ENCODE measurements around the gene EWSR1. TPM values are rescaled to one million over a fixed set of nuclear protein-coding genes. Genes with fewer than 3 reads are reported as not detected.
"Not testable (repeated sequence)": the region's sequence is repeated elsewhere in the genome, so short reads cannot be mapped to it uniquely, and the experiment has no call there.

Gene EWSR1
- polyA plus RNA-seq (2014; cell fraction: cytosol; rRNA removed) = 186 and 209 TPM in 2 replicates
- polyA plus RNA-seq (2014; cell fraction: nucleus; rRNA removed) = 411 and 553 TPM in 2 replicates

- DNase-seq (ENCODE audit: low spot score) = peak; percentile 97
These were observed at the start of gene EWSR1, which contains the start of gene RHBDD3 for GRCh38 chr22:29267858-29268510. Gene EWSR1, plus strand, starts transcription at chr22:29268268. Its CDS starts 69 bp downstream, at chr22:29268337. Gene RHBDD3, minus strand, starts transcription at chr22:29267981. Its CDS starts 2,355 bp downstream, at chr22:29265626.

DNA sequence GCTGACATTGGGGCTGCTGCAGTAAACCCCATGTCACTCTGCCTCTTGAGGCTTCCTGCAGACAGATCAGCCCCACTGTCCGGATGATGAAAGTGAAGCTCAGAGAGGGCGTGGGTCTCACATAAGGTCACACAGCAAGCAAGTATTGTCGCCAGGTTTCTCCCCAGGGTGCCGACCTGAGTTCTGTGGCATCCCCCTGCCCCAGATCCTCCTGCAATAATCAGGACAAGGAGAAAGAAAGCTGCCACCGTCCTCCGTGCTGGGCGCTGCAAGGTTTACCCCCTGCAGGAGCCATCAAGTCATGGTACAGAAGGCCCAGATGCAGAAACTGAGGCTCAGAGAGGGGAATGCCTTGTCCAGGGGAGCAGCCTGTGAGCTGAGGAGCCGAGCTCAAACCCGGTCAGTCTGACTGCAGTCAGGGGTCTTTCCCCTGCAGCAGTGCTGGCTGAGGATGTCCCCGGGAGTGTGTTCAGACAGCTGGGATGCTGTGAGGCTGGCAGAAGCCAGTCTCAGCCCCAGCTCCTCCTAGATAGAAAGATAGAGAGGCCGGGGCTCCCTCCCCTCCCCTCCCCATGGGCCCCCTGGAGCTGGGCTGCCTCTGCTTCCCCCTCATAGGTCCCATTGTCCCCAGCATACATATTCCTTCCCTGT, 49.2 kb upstream of the EWSR1 start:
- DNase-seq (ENCODE audit: low spot score) = no peak

DNA sequence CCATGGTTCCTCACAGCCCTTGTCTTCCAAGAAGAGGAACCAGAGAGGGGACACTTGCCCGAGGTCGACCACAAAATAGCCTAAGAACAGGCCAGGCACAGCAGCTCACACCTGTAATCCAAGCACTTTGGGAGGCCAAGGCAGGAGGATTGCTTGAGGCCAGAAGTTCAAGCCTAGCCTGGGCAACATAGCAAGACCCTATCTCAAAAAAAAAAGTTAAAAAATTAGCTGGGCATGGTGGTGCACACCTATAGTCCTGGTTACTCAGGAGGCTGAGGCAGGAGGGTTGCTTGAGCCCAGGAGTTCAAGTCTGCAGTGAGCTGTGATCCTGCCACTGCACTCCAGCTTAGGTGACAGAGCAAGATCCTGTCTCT, 48.7 kb upstream of the EWSR1 start:
- not testable (repeated sequence) for DNase-seq (ENCODE audit: low spot score)

- DNase-seq (ENCODE audit: low spot score) = no peak
These were observed 48.0 kb upstream of the EWSR1 start for GRCh38 chr22:29219881-29220670.

GRCh38 chr22:29224121-29224858, 43.8 kb upstream of the EWSR1 start:
- no peak for DNase-seq (ENCODE audit: low spot score)

DNA sequence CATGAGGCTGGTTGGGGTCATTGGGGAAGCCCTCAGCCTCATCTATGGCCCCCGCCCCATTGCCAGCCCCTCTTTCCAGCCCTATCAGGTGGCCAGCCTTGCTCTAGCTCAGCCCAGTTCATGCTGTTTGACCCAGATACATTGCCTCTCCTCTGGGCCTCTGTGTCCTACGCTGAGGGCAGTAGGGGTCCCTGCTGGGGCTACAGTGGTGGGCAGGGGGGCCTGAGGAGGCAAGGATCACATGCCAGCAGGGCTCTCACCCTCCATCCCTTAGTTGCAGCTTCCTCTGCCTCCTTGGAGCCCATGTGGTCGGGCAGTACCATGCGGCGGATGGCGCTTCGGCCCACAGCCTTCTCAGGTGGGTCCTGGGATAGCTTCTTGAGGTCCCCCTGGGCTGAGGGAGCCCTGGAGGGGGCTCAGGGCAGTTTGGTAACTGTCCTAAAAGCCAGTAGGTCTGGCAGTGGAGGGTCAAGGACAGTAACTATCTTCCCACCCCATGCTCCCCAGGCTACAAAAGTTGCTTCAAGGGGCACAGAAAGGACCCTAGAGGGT, 43.1 kb upstream of the EWSR1 start:
- no peak for DNase-seq (ENCODE audit: low spot score)

GRCh38 chr22:29225422-29226090, 42.5 kb upstream of the EWSR1 start:
- no peak for DNase-seq (ENCODE audit: low spot score)

GRCh38 chr22:29226351-29226981, 41.6 kb upstream of the EWSR1 start:
- DNase-seq (ENCODE audit: low spot score) = no peak

GRCh38 chr22:29230972-29231875, 36.8 kb upstream of the EWSR1 start:
- no peak for DNase-seq (ENCODE audit: low spot score)

DNA sequence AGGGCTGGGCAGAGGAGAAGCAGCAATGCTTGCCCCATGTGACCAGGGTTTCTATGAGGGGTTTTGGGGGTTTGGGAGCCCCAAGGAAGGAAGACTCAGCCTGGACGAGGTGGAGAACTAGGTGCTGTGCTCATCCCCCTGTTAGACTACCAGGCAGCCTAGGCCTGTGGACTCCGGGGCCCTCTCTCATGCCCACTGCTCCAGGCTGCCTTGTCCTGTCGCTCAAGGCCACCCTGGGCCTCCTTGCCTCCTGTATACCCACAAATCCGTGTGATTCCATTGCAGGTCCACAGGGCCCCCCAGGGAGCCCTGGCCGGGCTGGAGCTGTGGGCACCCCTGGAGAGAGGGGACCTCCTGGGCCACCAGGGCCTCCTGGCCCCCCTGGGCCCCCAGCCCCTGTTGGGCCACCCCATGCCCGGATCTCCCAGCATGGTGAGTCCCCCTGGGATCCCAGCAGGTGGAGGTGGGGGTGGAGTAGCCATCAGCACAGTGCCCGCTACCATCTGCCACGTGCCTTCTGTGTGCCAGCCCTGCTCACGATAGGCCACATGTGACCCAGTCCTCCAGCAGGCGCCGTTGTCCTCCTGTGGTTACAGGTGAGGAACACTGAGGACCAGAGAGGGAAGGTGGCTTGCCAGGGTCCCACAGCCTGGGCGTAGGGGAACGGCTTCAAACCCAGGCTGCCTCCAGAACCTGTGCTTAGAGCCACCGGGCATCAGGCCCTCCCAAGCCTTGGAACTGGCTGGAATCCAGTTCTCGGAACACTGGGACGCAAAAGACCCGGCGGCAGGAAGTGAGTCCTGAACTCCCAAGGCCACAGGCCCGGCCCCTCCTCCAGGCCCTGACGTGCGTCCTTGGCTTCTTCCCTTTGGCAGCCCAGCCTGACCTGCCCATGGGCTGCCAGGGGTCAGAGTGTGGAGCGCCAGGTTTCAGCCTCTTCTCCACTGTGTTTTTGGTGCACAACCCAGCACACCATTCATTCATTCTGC, 35.8 kb upstream of the EWSR1 start:
- no peak for DNase-seq (ENCODE audit: low spot score)

DNA sequence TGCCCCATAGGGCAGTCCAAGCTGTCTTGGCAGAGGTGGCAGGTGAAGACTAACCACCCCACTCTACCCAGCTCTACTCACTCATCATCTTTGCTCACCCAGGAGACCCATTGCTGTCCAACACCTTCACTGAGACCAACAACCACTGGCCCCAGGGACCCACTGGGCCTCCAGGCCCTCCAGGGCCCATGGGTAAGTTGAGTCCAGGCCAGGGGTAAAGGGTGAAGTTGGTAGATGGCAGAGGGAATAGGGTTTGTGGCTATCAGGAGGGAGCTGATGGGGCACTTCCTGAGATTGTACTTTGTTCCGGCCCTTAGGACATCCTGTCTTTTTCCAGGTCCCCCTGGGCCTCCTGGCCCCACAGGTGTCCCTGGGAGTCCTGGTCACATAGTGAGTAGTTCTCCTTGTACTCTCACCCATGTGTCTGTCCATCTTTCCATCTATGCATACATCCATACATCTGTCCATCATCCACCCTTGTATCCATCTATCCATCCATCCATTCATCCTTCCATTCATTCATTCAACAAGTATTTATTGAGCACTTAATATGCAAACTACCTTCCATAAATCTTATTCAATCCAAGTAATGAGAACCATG, 34.7 kb upstream of the EWSR1 start:
- DNase-seq (ENCODE audit: low spot score) = no peak

- DNase-seq (ENCODE audit: low spot score) = not testable (repeated sequence)
These were observed 27.6 kb upstream of the EWSR1 start for GRCh38 chr22:29240481-29240880.

- no peak for DNase-seq (ENCODE audit: low spot score)
These were observed 24.1 kb upstream of the EWSR1 start for GRCh38 chr22:29243874-29244446.

DNA sequence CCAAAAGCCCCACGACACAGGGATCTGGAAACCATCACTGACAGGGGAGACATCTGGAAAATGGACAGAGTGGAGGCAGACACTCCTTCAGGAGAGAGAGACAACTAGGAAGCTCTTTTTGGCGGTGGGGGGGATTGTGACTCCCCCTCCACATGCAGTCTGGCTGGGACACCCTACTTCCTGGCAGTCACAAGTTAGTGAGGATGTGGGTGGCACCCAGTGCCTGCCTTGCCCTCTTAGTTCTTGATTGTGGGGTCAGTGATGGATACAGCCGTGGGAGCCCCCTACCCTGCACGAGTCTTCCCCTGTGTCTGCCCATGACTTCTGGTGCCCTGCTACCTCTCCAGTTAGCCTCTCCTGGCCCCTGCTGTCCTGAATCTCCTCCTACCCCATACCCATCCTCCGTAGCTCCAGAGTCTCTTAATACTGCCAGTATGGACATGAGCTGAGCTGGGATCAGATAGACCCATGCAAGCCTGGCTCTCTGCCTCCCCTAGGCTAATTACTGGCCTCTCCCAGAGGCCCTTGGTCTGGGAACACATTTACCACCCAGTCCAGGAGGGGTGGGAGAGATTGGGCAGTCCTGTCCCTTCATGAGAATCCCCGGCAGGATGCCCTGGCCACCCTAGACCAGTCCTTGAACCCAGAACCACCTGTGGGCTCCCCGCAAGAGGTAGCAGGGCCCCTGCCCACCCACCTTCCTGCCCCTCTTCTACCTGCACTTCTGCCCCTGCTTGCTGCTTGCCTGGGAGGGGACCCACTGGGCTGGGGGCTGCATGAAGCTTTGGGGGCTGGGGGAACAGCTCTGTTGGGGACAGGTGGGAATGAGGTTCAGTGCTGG, 23.1 kb upstream of the EWSR1 start:
- DNase-seq (ENCODE audit: low spot score) = no peak

DNA sequence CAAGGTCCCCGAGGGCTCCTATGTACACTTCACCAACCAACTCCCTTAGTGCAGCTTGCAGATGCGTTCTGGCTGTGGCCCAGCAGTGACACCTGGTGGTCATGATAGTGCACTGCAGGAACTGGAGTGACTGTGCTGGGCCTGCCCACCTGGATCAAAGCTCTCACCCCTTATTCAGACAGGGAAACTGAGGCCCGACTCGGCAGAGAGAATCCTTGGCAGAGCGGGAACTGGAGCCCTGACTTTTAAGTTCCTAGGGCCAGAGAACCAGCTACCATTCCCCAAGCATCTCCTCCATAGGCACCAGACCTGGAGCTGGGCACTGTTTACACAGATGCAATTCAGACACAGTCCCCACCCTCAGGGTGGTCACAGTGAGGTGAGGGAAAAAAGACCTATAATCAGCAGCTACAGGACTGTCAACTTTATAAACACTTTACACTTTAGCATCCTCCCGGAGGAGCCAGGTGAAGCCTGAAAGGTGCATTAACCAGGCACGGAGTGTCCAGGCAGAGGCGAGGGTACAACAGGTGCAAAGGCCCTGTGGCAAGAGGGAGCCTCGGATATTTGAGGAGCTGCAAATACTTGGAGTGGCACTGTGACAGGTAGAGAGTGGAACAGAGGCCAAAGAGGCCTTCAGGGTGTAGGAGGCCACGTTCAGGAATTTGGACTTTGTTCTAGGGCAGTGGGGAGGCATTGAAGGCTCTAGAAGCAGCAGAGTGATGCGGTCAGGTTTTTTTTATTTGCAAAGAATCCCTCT, 22.3 kb upstream of the EWSR1 start:
- peak; percentile 69 for DNase-seq (ENCODE audit: low spot score)
